Middle frontal gyrus (tissue), 1 donor: Measurements from ENCODE around the gene ATP8A1.
A peak's percentile ranks its signal among the peaks of the same experiment; 100 is the strongest.

Source experiments
- DNase-seq: peaks from one replicate; pipeline ENCODE4 v3.0.0-alpha.2; 2015; ENCODE audit warnings: low spot score; ENCODE audit errors: extremely low spot score

ATP8A1 gene

DNA sequence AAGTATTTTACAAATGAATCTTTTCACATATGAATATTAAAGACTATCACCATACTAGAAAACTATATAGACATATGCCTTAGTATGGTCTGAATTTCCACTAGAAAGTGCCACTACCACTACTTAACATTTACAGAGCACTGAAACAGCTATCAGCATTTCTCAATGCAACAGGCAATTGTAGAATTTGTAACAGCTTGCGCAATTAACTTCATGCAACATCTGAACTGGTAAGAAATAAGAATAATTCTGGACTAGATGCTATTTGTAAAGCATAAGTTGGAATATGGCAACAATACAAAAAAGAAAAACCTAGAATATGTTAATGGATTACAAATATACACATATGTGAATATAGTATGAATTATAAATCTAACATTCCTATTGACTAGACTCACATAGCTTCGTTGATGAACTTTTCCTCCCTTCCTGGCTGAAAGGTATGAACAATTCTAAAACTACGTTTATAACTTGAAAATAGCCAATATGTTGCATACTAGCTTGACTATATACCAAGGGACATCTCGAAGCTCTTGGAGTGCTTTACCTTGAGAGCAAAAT, 82.0 kb downstream of the ATP8A1 start:
- DNase-seq: no peak

DNA sequence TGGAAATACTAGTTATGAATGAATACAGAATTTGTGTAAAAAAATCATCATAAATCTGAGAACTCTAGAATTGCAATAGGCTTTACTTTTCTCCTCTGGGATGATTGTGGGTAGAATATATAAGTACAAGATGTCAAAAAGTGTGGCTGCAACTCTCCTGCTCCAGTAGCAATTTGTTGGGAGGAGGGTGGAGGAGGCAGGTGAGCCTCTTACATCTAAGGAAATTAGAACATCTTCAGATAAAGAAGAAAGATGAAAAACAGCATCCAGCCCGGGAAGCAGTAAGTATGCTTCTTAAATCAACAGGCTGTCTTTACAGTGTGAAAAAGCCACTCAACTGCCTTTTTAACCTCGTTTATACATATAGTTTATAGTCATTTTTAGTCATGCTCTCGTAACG, 83.7 kb downstream of the ATP8A1 start:
- DNase-seq: no peak

DNA sequence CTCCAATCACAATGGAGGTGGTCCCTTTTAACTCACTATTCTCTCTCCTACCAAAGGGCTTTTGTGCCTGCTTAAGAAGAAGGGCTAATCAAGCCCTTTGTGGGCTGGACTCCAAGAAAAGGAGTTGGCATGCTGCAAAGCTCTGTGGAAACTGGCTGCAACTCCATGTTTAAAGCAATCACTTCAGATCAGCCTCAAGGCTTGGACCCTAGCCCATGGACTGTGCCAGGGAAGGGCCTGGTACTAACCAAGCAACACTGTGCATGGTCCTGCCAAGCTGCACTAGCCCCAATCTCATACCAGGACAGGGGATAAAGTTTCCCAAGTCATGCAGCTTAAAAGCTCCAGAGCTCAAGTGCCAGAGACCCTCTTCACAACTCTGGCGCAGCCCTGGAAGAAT, 86.7 kb downstream of the ATP8A1 start:
- peak; percentile 76 for DNase-seq

DNA sequence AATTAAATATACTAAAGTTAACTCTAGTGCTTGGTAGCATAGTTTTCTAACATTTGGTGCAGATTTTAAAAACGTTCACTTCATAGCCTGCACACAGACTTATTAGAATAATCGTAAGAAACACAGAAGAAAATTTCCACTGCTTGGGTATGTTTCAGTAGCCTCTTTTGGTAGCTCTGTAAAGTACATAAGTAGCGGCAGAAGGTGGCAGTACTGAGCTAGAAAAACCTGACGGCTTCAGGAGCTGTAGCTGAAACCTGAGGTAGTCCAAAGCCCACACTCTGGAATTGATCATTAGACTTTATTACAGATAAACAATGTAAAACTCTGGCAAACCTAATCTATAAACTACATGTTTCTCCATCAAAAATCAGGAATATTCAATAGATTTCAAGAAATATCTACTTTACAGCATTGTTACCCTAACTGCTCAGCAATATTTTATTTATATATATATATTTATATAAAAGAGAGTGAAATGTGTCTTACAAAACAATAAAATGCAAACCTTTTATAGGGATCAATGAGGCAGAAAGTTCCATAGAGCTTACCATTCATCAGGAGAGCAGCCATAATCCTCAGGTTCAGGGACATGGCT, 88.2 kb downstream of the ATP8A1 start:
- peak; percentile 88 for DNase-seq

DNA sequence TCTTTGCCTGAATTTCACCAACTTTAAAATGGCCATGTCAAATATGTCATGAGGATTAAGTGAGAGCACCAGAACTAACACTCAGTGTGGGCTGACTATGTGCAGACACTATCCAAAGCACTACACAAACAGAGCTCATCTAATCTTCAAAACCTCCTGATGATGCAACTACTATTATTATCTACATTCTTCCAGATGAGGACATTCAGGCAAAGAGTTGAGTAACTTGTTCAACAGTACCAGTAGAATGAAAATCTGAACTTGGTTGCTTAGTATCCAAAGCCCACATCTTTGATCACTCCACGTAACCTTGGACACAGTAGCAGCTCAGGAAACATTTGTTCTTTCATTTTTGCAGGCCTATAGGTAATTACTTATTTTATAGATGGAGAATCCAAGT, 90.1 kb downstream of the ATP8A1 start:
- no peak for DNase-seq

DNA sequence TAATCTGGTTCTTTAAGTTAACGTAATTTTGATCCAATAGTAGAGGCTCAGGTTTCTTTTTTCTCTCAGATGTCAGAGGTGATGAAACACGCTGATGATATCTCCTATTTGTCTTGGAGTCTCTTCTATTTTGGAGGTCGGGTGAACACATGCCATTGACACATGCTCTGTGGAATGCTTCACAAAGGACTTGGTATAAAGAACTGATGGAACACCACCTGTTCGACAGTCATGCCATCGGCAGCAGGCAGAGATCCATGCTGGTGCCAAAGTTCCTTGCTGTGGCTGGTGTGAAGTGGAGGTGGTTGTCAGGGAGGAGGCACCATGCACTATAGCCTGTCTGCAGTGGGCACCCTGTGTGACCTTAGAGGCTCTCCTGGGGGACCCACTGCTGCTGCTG, 94.9 kb downstream of the ATP8A1 start:
- no peak for DNase-seq

DNA sequence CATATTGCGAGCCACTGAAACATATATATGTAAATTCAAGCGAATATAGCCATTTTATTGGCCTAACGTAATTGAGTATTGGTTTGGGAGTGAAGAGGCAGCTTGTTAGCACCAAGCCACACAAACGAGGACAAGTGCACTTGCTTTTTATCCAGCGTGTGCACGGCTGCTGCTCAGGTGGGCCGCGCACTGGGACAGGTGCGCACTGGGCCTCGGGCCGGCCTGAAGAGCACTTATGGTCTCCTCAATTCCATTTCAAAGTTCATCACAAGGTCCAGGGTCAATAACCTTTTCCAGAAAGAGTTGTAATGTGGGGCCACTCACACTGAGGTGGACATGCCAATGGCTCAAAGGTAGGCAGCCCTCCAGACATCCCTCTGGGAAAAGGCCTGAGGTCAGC, 95.9 kb downstream of the ATP8A1 start:
- DNase-seq: no peak

DNA sequence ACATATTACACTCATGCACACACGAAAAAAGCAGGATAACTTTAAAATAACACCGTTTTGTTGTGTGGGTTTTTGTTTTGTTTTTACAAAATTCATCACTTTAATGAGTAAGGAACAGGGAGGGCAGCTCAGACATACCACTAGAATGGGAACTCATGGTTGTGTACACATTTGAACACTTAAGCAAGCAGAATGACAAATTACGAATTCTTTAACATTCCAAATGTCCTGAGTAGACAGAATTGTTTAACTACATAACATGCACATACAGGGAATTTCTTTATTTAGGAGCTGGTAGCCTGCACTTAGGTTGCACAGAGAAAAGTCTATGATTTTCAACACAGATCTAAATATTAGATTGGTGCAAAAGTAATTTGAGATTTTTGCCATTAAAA, 96.4 kb downstream of the ATP8A1 start:
- no peak for DNase-seq

DNA sequence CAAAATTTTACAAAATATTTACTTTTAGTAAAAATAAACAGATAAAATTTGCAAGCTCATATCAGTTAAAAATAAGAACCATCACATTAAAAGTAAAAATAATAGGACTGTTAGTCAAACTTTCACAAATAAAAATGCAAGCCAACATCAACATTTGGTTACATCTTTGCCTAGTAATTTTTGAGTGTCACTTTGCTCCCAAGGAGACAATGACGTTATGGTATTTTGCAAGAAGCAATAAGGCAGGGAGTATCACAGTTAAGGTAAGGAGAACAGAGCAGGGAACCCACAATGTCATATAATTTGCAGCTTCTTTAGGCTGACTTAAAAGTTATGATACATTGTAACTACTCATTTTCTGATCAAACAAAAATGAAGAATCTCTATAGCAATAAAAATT, 98.7 kb downstream of the ATP8A1 start:
- DNase-seq: no peak

DNA sequence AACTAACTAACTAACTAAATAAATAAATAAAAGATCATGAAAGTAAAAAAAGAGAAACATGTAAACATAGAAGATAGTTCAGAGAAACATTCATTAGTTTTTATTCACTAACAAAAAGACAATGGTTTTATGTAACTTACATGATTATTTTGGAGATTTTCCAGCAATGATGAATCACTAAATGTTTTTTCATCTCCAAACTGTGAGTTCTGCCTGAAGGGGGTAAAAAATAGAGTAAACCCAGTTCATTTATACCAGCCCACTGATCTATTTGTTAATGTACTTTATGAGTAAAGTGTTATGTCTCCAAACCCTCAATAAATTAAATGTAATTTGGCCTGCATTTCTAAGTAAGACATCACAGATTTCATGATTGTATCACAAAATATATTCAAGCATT, 101.1 kb downstream of the ATP8A1 start:
- DNase-seq: no peak

DNA sequence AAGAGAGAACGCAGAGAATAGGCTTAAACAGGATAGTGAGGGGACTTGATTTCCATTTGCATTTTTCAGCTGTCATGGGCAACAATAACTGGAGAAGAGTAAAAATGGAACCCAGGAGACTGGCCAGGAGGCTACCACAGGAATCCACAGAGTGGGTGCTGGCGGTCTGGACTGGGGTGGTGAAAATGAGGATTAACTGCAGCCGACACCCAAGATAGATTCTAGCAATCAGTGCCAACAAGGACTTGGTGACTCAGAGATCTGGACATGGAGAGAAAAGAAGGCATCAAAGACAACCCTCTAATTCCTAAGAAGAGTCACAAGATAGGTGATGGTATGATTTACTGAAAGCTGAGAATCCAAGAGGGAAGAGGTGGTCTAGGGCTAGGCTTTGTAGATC, 102.8 kb downstream of the ATP8A1 start:
- DNase-seq: no peak

DNA sequence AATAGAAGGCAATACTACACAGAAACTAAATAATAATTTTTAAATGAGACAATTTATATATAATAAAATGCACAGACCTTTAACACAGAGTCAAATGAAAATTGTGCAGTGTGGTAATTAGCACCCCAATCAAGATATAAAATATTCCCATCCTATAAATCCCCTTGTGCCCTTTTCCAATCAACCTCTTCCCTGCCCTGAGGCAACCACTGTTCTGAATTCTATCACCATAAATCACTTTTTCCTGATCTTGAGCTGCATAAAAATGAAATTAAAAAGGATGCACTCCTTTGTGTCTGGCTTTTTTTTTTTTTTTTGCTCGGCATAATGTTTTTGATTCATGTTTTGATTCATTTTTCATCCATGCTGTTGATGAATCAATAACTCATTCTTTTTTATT, 107.0 kb downstream of the ATP8A1 start:
- no peak for DNase-seq

DNA sequence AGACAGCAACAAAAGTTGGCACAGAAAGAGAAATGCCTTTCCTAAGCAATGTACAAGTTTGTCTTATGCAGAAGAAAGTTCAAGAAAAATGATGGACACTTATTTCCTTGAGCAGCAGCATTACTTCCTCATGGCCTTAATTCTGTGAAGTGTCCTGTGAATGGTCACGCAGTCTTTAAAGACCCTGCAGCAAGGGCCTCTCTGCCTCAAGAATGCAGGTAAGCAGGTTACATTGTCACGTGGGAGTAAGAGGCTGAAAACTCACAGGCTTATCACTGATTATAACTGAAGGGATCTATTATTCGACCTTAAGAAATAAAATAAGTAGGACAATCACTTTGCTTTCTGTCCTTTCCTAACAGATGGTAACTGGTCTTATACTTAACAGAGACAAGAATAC, 109.1 kb downstream of the ATP8A1 start:
- no peak for DNase-seq

DNA sequence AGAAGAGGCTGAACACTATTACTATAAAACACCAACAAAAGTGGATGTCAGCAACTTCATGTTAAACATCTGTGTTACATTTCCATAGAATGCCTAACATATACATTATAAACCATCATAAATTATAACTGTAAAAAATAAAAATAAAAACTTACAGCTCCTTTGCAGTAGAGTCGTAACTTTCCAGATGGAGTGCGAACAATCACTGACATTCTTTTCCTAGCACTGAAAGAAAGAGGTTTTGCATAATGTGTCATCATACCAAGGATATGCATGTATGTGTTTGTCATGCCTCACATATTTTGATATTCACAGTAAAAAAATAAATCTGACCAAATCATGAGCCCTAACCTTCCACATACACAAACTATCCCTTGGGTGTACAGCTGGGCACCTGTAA, 113.1 kb downstream of the ATP8A1 start:
- DNase-seq: no peak

DNA sequence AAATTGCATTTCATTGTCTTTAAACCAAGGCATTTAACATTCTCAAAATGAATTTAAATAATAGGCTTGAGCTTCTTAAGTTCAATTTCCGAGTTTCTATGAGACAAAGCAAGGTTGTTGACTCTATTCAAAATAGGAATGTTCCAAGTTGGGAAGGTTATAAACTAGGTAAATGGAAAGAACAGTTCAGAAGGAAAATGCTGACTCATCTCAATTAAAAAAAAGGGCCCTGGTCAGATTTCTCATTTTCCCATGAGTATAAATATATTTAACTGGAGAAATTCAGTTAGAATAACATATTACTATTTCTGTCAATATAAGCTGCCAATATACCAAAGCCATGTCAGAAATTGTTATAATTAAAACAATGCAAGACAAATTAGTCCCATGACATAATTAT, 113.8 kb downstream of the ATP8A1 start:
- DNase-seq: no peak

DNA sequence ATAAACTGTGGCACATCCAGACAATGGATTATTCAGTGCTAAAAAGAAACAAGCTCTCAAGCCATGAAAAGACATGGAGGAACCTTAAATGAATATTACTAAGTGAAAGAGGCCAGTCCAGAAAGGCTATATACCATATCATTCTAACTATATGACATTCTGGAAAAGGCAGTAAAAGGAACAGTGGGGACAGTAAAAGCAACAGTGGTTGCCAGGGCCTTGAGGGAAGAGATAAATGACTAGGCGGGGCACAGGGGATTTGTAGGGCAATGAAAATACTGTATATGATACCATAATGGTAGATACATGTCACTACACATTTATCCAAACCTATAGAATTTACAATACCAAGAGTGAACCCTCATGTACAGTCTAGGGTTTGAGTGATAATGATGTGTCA, 115.3 kb downstream of the ATP8A1 start:
- no peak for DNase-seq

DNA sequence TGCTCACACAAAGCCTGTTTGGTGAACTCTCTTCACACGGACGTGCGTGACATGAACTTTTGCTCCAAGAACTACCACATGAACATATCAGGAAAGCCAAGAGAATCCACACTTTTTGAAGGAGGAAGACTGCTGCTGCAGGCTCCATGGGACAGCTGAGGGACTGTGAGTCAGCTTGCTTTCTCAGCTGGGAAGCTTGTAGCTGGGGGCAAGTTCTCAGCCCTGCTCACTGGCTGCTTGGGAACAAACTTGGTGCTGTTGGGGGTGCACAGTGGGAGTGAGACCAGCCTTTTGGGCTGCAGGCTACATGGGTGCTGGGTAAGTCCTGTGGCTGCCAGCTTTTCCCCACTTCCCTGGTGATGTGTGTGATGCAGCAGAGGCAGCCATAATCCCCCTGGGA, 123.9 kb downstream of the ATP8A1 start:
- no peak for DNase-seq

DNA sequence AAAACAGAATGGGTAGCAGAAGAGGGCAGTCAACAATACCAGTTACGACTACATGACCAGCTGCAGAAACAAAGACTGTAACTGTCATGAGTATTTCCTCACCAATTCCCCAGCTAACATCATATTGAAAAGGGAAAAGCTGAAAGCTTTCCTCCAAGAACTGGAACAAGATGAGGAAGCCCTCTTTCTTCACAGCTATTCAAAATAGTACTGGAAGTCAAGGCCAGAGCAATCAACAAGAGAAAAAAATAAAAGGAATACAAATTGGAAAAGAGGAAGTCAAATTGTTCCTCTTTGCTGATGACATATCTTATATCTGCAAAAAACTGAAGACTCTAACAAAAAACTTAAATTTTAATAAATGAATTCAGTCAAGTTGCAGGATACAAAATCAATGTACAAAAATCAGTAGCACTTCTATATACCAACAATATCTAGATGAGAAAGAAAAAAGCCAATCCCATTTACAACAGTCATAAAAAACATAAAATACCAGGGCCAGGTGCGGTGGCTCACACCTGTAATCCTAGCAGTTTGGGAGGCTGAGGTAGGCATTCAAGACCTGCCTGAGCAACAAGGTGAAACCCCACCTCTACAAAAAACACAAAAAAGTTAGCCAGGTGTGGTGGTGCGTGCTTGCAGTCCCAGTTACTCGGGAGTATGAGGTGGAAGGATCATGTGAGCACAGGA, 125.4 kb downstream of the ATP8A1 start:
- no peak for DNase-seq

DNA sequence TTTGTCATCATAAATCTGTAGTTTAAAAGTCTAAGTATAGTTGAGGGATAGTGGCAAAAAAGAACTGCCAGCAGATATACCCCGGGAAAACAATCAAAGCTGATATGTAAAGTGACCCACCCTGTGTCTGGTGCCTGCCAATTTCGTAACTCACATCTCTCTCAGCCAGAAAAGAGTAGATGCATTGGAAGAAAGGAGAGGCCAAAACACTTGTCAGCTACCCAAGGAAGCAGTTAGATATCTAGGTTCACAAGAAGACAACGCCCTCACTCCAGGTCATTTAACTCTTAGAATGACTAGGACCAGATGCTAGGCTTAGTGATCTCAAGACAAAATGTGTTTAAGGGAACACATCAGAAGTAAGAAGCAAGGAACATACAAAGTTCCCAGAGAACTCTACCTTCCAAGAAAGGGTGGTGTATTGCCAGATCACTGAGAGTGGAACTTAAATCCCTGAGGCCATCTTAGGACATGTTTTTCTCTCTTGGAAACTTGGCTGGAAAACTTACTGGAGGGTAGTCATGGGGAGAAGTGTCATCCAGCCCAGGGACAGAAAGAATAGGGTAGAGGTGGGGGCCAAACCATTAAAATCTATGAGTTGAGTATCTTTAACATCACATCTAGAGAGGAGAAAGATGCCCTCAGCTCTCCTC, 133.7 kb downstream of the ATP8A1 start:
- DNase-seq: no peak

DNA sequence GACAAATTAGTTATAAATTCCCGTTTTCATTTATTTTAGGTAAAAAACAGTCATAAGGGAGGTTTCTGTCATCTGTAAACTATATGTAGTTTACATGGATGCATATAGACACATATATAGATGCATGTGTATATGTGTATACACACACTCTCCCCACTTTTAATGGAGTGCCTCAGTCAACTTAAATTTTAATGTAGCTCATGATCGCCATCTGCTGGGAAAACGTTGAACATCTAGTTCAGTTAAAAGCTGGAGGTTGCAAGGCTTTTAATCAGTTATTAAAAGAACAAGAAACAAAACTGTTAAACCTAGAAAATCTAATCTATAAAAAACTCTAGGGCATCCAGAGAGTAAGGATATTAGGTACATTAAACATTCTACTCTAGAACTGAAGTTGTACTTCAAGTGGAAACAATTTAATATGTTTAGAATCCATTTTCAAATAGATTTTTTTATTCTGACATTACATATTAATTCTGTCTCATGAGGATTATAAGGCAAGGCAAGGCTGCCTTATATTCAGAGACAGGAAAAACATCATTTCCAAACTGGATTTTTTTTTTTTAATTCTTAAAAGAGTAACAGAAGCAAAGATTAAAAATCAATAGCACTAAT, 137.0 kb downstream of the ATP8A1 start:
- DNase-seq: peak; percentile 62

DNA sequence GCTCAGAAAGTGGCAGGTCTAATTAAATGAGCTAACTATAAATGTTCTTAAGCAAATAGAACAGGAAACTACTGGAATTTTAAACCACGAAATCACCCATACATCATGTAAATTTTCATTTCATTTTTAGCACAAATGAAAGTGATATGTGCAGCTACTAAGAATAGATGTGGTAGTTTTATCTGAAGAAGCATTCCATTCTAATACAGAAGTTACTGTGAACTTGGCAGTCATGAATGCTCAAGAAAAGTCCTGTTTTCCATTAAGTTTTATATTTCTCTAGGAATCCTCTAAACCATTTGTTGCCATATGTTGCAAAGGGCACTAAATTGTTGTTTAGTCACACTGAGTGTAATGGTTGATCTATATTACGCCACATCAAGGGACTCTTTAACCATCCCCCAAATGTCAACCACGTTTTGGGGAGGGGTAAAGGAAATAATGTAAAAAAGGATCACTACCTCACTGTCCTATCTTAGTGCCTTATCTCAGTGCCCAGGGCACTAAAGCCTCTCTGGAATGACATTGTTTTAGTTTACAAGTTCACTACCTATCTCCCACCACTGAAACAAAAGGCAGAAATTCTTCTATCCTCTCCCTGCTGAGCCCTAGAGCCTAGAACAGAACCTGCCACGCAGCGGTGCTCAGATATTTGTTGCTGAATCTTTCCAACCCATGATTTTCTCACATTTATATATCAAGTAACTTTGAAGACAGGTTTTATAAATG, 141.6 kb downstream of the ATP8A1 start:
- DNase-seq: no peak
